MCF 10A (cell line): ENCODE results near the gene HOXB5. TPM values are rescaled to one million over a fixed set of nuclear protein-coding genes. Genes with fewer than 3 reads are reported as not detected.

Experiments used
- BruUV-seq: library from RNA; stranded (reverse); fragments of 400-500 nt; replicated peaks from 2 replicates; lab custom pipeline; 2021; lab: Mats Ljungman, UMichigan
- CTCF ChIA-PET: fragments of 300-600 bp; sonication (Branson Sonifier 250); formaldehyde crosslinking; extraction: SDS; loops from one replicate; lab custom pipeline; 2021; ENCODE audit warnings: antibody characterized with exemption, inconsistent platforms; lab: Yijun Ruan, JAX
- POLR2A ChIA-PET: fragments of 300-600, 350-650 bp; sonication (Branson Sonifier 250); formaldehyde crosslinking; extraction: SDS; loops from one replicate; lab custom pipeline; 2020; ENCODE audit warnings: antibody characterized with exemption, inconsistent platforms; lab: Yijun Ruan, JAX
- DNase-seq: peaks from one replicate; pipeline ENCODE4 v3.0.0-alpha.2; 2018; ENCODE audit not compliant: unreplicated experiment
- H3K27ac Mint-ChIP-seq: one replicate; pipeline ENCODE4 v1.8.0; 2022; ENCODE audit warnings: mild to moderate bottlenecking, low read depth, mixed read lengths; ENCODE audit not compliant: unreplicated experiment
- H3K27me3 Mint-ChIP-seq: one replicate; pipeline ENCODE4 v1.8.0; 2022; ENCODE audit warnings: mixed read lengths; ENCODE audit not compliant: insufficient read depth, unreplicated experiment
- H3K36me3 Mint-ChIP-seq: one replicate; pipeline ENCODE4 v1.8.0; 2022; ENCODE audit warnings: mild to moderate bottlenecking, moderate library complexity, mixed read lengths; ENCODE audit not compliant: insufficient read depth, unreplicated experiment
- H3K4me1 Mint-ChIP-seq: one replicate; pipeline ENCODE4 v1.8.0; 2022; ENCODE audit warnings: mixed read lengths; ENCODE audit not compliant: insufficient read depth, unreplicated experiment
- H3K4me3 Mint-ChIP-seq: one replicate; pipeline ENCODE4 v1.8.0; 2022; ENCODE audit warnings: mild to moderate bottlenecking, moderate library complexity, mixed read lengths; ENCODE audit not compliant: unreplicated experiment
- H3K9me3 Mint-ChIP-seq: one replicate; pipeline ENCODE4 v1.8.0; 2022; ENCODE audit warnings: mixed read lengths; ENCODE audit not compliant: unreplicated experiment
- CTCF ChIP-seq: fragments of 200-600 bp; IDR thresholded peaks from one replicate; pipeline ENCODE4 v1.8.0; 2022; ENCODE audit warnings: antibody characterized with exemption, mild to moderate bottlenecking; ENCODE audit not compliant: unreplicated experiment
- intact Hi-C: fragments of 100-400 bp; cut with micrococcal nuclease; formaldehyde crosslinking; loops from 2 replicates; pipeline ENCODE4 v1.14.1; 2022
- total RNA-seq: library from RNA; stranded (reverse); gene quantifications from 2 replicates; pipeline ENCODE4 v1.2.3, GENCODE V29; 2022

The HOXB5 gene
- total RNA-seq, 1 experiment from 2014 or later, result not detected

- H3K4me1 Mint-ChIP-seq, result peaks cover 6% of the 10 kb centered on the region
- no peaks in the 10 kb centered on the region for H3K9me3 Mint-ChIP-seq
- POLR2A ChIA-PET, result interaction anchor here (0.7 kb wide), 1 partner anchor 188 kb away, joined by 3 read pairs; no protein-coding TSS in a partner anchor
- peaks cover 99% of the 10 kb centered on the region for H3K27me3 Mint-ChIP-seq
- BruUV-seq, result no TSS peak
- DNase-seq, result no peak
- CTCF ChIA-PET, result interaction anchor here (0.6 to 1.6 kb wide), 3 partner anchors 13 to 181 kb away, joined by 3 to 6 read pairs (median 3); no protein-coding TSS in a partner anchor
- TF ChIP-seq CTCF, result no peak
- H3K4me3 Mint-ChIP-seq, result no peak overlapping the region
- no peak overlapping the region for H3K27ac Mint-ChIP-seq
- H3K36me3 Mint-ChIP-seq, result peaks cover 7% of the 10 kb centered on the region
- intact Hi-C loops, result no loop called here
Measured at GRCh38 chr17:48624118-48624517, 30.5 kb upstream of the HOXB5 start.

DNA sequence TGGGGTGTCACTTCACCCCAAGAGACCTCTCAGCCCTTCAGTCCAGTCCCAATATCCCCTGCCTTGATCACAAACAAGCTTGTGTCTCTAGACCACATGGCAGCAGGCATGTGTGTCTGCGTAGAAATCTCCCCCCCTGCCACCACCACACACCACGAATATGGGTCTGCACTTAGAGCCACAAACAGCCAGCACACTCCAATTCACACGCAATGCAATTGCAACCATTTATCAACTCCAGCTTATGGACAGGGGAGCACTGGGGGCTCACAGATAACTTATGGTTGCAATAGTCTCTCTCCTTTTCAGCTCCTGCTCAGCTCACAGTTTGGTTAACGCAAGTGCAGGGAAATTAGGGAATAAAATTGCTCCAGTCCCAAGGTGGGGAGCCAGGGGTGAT lies 30.0 kb upstream of the HOXB5 start:
- intact Hi-C loops, result no loop called here
- CTCF ChIA-PET, result interaction anchor here (0.7 to 1.6 kb wide), 4 partner anchors 13 to 730 kb away, joined by 3 to 6 read pairs (median 3); no protein-coding TSS in a partner anchor

GRCh38 chr17:48622857-48623256 lies 29.3 kb upstream of the HOXB5 start:
- POLR2A ChIA-PET, result no interaction called here
- Mint-ChIP-seq H3K9me3 (no peaks in the 10 kb centered on the region), H3K4me1 (peaks cover 6% of the 10 kb centered on the region), H3K36me3 (peaks cover 7% of the 10 kb centered on the region), H3K27me3 (peaks cover 99% of the 10 kb centered on the region), H3K4me3 (no peak overlapping the region), H3K27ac (no peak overlapping the region)
- no peak for TF ChIP-seq CTCF
- intact Hi-C loops, result no loop called here
- BruUV-seq, result no TSS peak
- CTCF ChIA-PET, result interaction anchor here (0.7 to 1.1 kb wide), 4 partner anchors 13 to 729 kb away, joined by 3 read pairs; no protein-coding TSS in a partner anchor
- no peak for DNase-seq

More for the DNA sequence above, 30.0 kb upstream of the HOXB5 start:
- BruUV-seq, result no TSS peak
- TF ChIP-seq CTCF, result no peak
- DNase-seq, result no peak
- Mint-ChIP-seq H3K9me3 (no peaks in the 10 kb centered on the region), H3K27ac (no peak overlapping the region), H3K4me1 (peaks cover 6% of the 10 kb centered on the region), H3K27me3 (peaks cover 99% of the 10 kb centered on the region), H3K36me3 (peaks cover 7% of the 10 kb centered on the region), H3K4me3 (no peak overlapping the region)
- POLR2A ChIA-PET, result interaction anchor here (0.7 kb wide), 2 partner anchors 189 to 1665 kb away, joined by 3 read pairs; no protein-coding TSS in a partner anchor

GRCh38 chr17:48621410-48622392 lies 28.1 kb upstream of the HOXB5 start:
- Mint-ChIP-seq H3K4me3 (no peak overlapping the region), H3K27me3 (peaks cover 99% of the 10 kb centered on the region), H3K36me3 (peaks cover 7% of the 10 kb centered on the region), H3K9me3 (no peaks in the 10 kb centered on the region), H3K4me1 (peaks cover 10% of the 10 kb centered on the region), H3K27ac (no peak overlapping the region)
- BruUV-seq, result no TSS peak
- ChIA-PET CTCF (interaction anchor here (0.6 to 1.4 kb wide), 9 partner anchors 12 to 638 kb away, joined by 3 to 4 read pairs (median 4); no protein-coding TSS in a partner anchor), POLR2A (interaction anchor here (0.5 kb wide), 1 partner anchor 22 kb away, joined by 3 read pairs; no protein-coding TSS in a partner anchor)
- no peak for TF ChIP-seq CTCF
- intact Hi-C loops, result no loop called here
- no peak for DNase-seq
